Loucy (cell line): ENCODE measurements around the gene KRABD2.
A peak's percentile ranks its signal among the peaks of the same experiment; 100 is the strongest.

Experiments
- H2AFZ ChIP-seq: fragments of 200-600 bp; sonication (generic); 2 replicates; pipeline ENCODE4 v1.6.0; 2016; ENCODE audit warnings: antibody characterized with exemption, mild to moderate bottlenecking, low read length, moderate library complexity
- H3F3A ChIP-seq: fragments of 200-600 bp; 2 replicates; pipeline ENCODE4 v1.6.0; 2016; ENCODE audit warnings: antibody characterized with exemption, low read depth, mild to moderate bottlenecking
- H3K27me3 ChIP-seq: fragments of 200-600 bp; sonication (generic); 2 replicates; pipeline ENCODE4 v1.6.1; 2014; ENCODE audit warnings: low read length, mild to moderate bottlenecking; ENCODE audit not compliant: insufficient read depth, poor library complexity, severe bottlenecking
- H3K36me3 ChIP-seq: fragments of 200-600 bp; sonication (generic); 2 replicates; pipeline ENCODE4 v1.6.1; 2016; ENCODE audit warnings: low read length; ENCODE audit not compliant: insufficient read depth
- H3K4me1 ChIP-seq: fragments of 200-600 bp; sonication (generic); 2 replicates; pipeline ENCODE4 v1.5.1; 2014; ENCODE audit warnings: low read length, mild to moderate bottlenecking; ENCODE audit not compliant: insufficient read depth, poor library complexity, severe bottlenecking
- H3K4me2 ChIP-seq: fragments of 200-600 bp; sonication (generic); 2 replicates; pipeline ENCODE4 v1.6.0; 2014; ENCODE audit warnings: antibody characterized with exemption, low read length, low read depth, mild to moderate bottlenecking; ENCODE audit not compliant: poor library complexity, severe bottlenecking
- H3K4me3 ChIP-seq: fragments of 200-600 bp; sonication (generic); 2 replicates; pipeline ENCODE4 v1.5.1; 2014; ENCODE audit warnings: low read length, mild to moderate bottlenecking, mixed read lengths; ENCODE audit not compliant: poor library complexity, severe bottlenecking
- H3K79me2 ChIP-seq: fragments of 200-600 bp; sonication (generic); 2 replicates; pipeline ENCODE4 v1.6.1; 2014; ENCODE audit warnings: low read length; ENCODE audit not compliant: insufficient read depth
- H3K9ac ChIP-seq: fragments of 200-600 bp; sonication (generic); 2 replicates; pipeline ENCODE4 v1.6.0; 2014; ENCODE audit warnings: mild to moderate bottlenecking, low read depth, low read length, moderate library complexity; ENCODE audit not compliant: poor library complexity, severe bottlenecking
- H3K9me2 ChIP-seq: fragments of 200-600 bp; sonication (generic); replicated peaks from 2 replicates; pipeline ENCODE4 v1.6.1; 2016; ENCODE audit warnings: low read depth, low read length, mixed read lengths
- H3K9me3 ChIP-seq: fragments of 200-600 bp; sonication (generic); 2 replicates; pipeline ENCODE4 v1.6.1; 2014; ENCODE audit warnings: mild to moderate bottlenecking, antibody characterized with exemption, low read length, low read depth; ENCODE audit not compliant: insufficient read depth
- H4K20me1 ChIP-seq: fragments of 200-600 bp; sonication (generic); 2 replicates; pipeline ENCODE4 v1.6.0; 2014; ENCODE audit warnings: antibody characterized with exemption, low read length, mild to moderate bottlenecking; ENCODE audit not compliant: insufficient read depth, poor library complexity, severe bottlenecking
- CTCF ChIP-seq: fragments of 200-600 bp; sonication (generic); conservative IDR thresholded peaks from 2 replicates; pipeline ENCODE4 v1.5.1; 2014; ENCODE audit warnings: mild to moderate bottlenecking, antibody characterized with exemption, low read length
- EZH2phosphoT487 ChIP-seq: fragments of 200-600 bp; IDR thresholded peaks from 2 replicates; pipeline ENCODE4 v1.6.1; 2018; ENCODE audit warnings: antibody characterized with exemption, mild to moderate bottlenecking, moderate library complexity, borderline replicate concordance

The KRABD2 gene

DNA sequence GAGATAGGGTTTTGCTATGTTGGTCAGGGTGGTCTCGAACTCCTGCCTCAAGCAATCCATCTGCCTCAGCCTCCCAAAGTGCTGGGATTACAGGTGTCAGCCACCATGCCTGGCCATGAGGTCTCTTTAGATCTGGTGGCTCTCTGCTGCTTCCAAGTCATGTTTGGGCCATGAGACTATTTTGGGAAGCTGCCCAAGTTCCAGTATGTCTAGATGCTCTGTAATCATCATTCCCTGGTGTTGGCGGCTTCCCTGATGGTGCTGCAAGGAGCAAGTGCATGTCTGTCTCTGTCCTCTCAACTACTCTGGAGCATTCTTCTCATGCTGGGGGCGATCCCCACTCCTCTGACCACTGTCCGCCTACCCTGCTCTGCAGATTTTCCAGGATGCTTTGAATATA, 43.2 kb downstream of the KRABD2 start:
- Histone ChIP-seq H3K27me3 (no peaks in the 10 kb centered on the region), H3K79me2 (no peaks in the 10 kb centered on the region), H3K4me3 (no peak overlapping the region), H3K36me3 (no peaks in the 10 kb centered on the region), H3K4me1 (no peaks in the 10 kb centered on the region), H3K9me2 (no peaks in the 10 kb centered on the region), H4K20me1 (no peaks in the 10 kb centered on the region), H3F3A (no peaks in the 10 kb centered on the region), H3K4me2 (no peak overlapping the region), H3K9me3 (no peaks in the 10 kb centered on the region), H2AFZ (no peak overlapping the region), H3K9ac (no peak overlapping the region)
- TF ChIP-seq CTCF (no peak), EZH2phosphoT487 (no peak)

DNA sequence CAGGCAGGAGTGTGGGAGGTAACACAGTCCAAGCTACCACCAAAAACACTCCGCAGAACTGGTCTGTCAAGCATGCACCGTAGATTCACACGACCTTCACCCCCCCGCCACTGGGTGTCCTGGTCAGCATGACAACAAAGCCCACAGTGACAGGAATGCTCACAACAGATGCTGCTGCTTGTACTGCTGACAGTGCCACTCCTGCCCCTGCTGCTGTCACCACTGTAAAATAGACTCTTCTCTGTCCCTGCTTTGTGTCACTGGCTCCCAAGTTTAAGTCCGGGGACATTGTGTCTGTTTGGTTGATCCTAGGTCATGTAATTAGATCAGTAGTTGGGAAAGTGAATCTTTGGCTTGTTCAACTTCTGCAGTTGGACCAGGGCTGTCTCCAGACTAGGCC, 43.8 kb downstream of the KRABD2 start:
- Histone ChIP-seq H2AFZ (no peak overlapping the region), H3K79me2 (no peaks in the 10 kb centered on the region), H3F3A (no peaks in the 10 kb centered on the region), H3K9ac (no peak overlapping the region), H3K9me2 (no peaks in the 10 kb centered on the region), H3K9me3 (no peaks in the 10 kb centered on the region), H3K36me3 (no peaks in the 10 kb centered on the region), H3K27me3 (no peaks in the 10 kb centered on the region), H3K4me2 (no peak overlapping the region), H4K20me1 (no peaks in the 10 kb centered on the region), H3K4me1 (no peaks in the 10 kb centered on the region), H3K4me3 (no peak overlapping the region)
- TF ChIP-seq EZH2phosphoT487, result no peak

GRCh38 chr17:8332128-8332527, 44.4 kb downstream of the KRABD2 start:
- no peaks in the 10 kb centered on the region for H3F3A ChIP-seq
- no peak overlapping the region for H3K4me3 ChIP-seq
- H2AFZ ChIP-seq, result 0 out of 2 replicates have a peak overlapping the region, but pooled peaks have one; percentile 27
- H3K4me1 ChIP-seq, result no peaks in the 10 kb centered on the region
- H3K36me3 ChIP-seq, result no peaks in the 10 kb centered on the region
- no peaks in the 10 kb centered on the region for H4K20me1 ChIP-seq
- H3K9me3 ChIP-seq, result no peaks in the 10 kb centered on the region
- no peak overlapping the region for H3K9ac ChIP-seq
- H3K27me3 ChIP-seq, result no peaks in the 10 kb centered on the region
- H3K79me2 ChIP-seq, result no peaks in the 10 kb centered on the region
- no peak overlapping the region for H3K4me2 ChIP-seq
- no peaks in the 10 kb centered on the region for H3K9me2 ChIP-seq
- TF ChIP-seq CTCF, result no peak

GRCh38 chr17:8327303-8327649, 49.2 kb downstream of the KRABD2 start:
- no peak overlapping the region for H2AFZ ChIP-seq

More at GRCh38 chr17:8327303-8327649, 49.2 kb downstream of the KRABD2 start:
- Histone ChIP-seq H3K9ac (no peak overlapping the region), H3K9me3 (no peaks in the 10 kb centered on the region), H3F3A (no peaks in the 10 kb centered on the region), H3K4me2 (no peak overlapping the region), H3K9me2 (no peaks in the 10 kb centered on the region), H3K36me3 (no peaks in the 10 kb centered on the region), H3K79me2 (no peaks in the 10 kb centered on the region), H3K4me1 (no peaks in the 10 kb centered on the region), H4K20me1 (no peaks in the 10 kb centered on the region), H3K27me3 (no peaks in the 10 kb centered on the region), H3K4me3 (no peak overlapping the region)
- TF ChIP-seq CTCF, result no peak
- TF ChIP-seq EZH2phosphoT487, result no peak
